Muscle of leg (tissue), 11 donors: Measurements from ENCODE around the gene WAC. TPM values are rescaled to one million over a fixed set of nuclear protein-coding genes. Genes with fewer than 3 reads are reported as not detected.
A peak's percentile ranks its signal among the peaks of the same experiment; 100 is the strongest.

ENCODE experiments used
- DNase-seq: peaks from one replicate; pipeline ENCODE4 v3.0.0; 2013
- H3K27ac ChIP-seq: one replicate; pipeline ENCODE4 v1.5.1; 2013; ENCODE audit warnings: mild to moderate bottlenecking, low read length, control low read depth
- H3K27me3 ChIP-seq: one replicate; pipeline ENCODE4 v1.6.1; 2013; ENCODE audit warnings: low read length; ENCODE audit not compliant: control insufficient read depth, insufficient read depth
- H3K36me3 ChIP-seq: one replicate; pipeline ENCODE4 v1.6.1; 2013; ENCODE audit warnings: low read length; ENCODE audit not compliant: control insufficient read depth, insufficient read depth
- H3K4me1 ChIP-seq: one replicate; pipeline ENCODE4 v1.6.1; 2013; ENCODE audit warnings: low read length; ENCODE audit not compliant: control insufficient read depth, insufficient read depth
- H3K4me3 ChIP-seq: one replicate; pipeline ENCODE4 v1.5.1; 2013; ENCODE audit warnings: low read length, control low read depth
- H3K9me3 ChIP-seq: replicated peaks from 2 replicates; pipeline ENCODE4 v1.6.1; 2013; ENCODE audit warnings: low read depth, low read length; ENCODE audit not compliant: control insufficient read depth
- whole genome bisulfite sequencing: methylation state at CpG from one replicate; pipeline ENCODE4 v1.1.5; 2013; ENCODE audit warnings: missing lambda C conversion rate; ENCODE audit not compliant: insufficient coverage; 5-methylcytosine and 5-hydroxymethylcytosine counted together
- polyA plus RNA-seq, 8 donors: library from polyadenylated mRNA; unstranded; fragments of 120-200 nt; gene quantifications; one replicate each; pipeline versions ENCODE4 v1.2.1 to v1.2.3, GENCODE V29; 2013; ENCODE audit warnings: inconsistent platforms in 1 of 8, low replicate concordance in 1 of 8; ENCODE audit not compliant: insufficient read length in 8 of 8, insufficient read depth in 1 of 8
- total RNA-seq: library from RNA; stranded (reverse); fragments of 120-200 nt; gene quantifications from one replicate; pipeline ENCODE4 v1.2.4, GENCODE V29; 2013

The WAC gene
- total and polyA plus RNA-seq, 9 donors: 50.5 to 92.6 (median 80.2) TPM

GRCh38 chr10:28669227-28670173 lies 136.6 kb downstream of the WAC start:
- no peak for DNase-seq
- H3K27me3 ChIP-seq: peaks cover 62% of the 10 kb centered on the region
- WGBS: 58% methylated on average over 9 of the region's 21 CpGs
- H3K27ac ChIP-seq: no peak overlapping the region
- H3K9me3 ChIP-seq: no peaks in the 10 kb centered on the region
- H3K4me3 ChIP-seq: peak overlapping the region; percentile 46
- H3K36me3 ChIP-seq: no peaks in the 10 kb centered on the region
- peaks cover 11% of the 10 kb centered on the region for H3K4me1 ChIP-seq

Other genes with a start within 250 kb of the WAC start
- gene MPP7, start 230.1 kb upstream of the WAC start, total RNA-seq: 4.8 TPM
- gene MPP7, start 230.1 kb upstream of the WAC start, polyA plus RNA-seq: 1 to 10 TPM; 3.0 to 7.0 (median 4.4) TPM
- 8.9 TPM for gene BAMBI, start 144.4 kb downstream of the WAC start, total RNA-seq
- 1 to 10 TPM; 1.6 to 10.0 (median 4.6) TPM for gene BAMBI, start 144.4 kb downstream of the WAC start, polyA plus RNA-seq